Stimulated activated CD8-positive, alpha-beta memory T cell treated with anti-CD3 and anti-CD28 coated beads, Interleukin-15, amount 100 ng/mL, for 4 hours (primary cell): ENCODE data around the gene MBP.
"Not testable (repeated sequence)": the region's sequence is repeated elsewhere in the genome, so short reads cannot be mapped to it uniquely, and the experiment has no call there.

Experiments used
- DNase-seq, 2 donors: peaks; one replicate each; pipeline ENCODE4 v3.0.0-alpha.2; 2020; ENCODE audit warnings: low read depth in 2 of 2

MBP gene

GRCh38 chr18:76944346-76944745, 188.2 kb downstream of the MBP start:
- not testable (repeated sequence) for DNase-seq

GRCh38 chr18:76943542-76944339, 188.8 kb downstream of the MBP start:
- DNase-seq: no peak

DNA sequence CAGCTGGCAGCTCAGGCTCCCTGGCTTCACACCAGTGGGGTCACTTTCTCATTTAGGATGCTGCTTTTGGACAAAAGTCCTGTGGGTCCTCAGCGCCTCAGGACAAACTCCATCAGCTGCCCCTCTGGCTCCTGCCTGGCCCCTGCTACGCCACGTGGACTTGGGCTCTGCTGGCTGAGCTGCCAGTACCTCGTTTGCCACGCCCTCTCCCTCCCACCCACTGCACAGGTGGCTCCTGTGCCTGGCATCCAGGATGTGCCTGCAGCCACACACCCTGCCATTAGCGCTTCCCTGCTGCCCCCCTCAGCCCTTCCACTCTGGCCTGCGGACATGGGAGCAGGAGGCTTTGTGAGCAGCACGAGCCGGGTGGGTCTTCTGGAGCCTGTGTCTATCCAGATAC, 191.3 kb downstream of the MBP start:
- no peak for DNase-seq

DNA sequence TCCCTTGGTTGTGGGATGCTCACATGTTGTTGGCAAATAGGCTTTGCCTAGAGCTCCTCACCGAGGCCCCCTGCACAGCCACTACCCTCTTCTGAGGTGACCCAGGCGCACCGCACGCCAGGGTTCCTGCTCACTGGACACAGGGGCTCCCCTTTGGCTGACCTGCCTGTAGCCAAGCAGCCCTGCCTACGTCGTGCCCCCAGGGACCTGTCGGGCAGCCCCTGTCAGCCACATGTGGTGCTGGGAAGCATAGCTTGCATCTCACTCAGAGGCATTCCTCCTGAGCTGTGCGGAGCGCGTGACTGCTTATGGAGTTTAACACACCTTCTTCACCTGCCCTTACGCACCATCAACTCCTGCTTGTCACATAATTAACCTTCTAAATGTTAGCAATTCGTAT, 194.0 kb downstream of the MBP start:
- no peak for DNase-seq

- DNase-seq: no peak
Measured at GRCh38 chr18:76937597-76937996, 195.0 kb downstream of the MBP start.

- no peak for DNase-seq
Measured at GRCh38 chr18:76936877-76937276, 195.7 kb downstream of the MBP start.

DNA sequence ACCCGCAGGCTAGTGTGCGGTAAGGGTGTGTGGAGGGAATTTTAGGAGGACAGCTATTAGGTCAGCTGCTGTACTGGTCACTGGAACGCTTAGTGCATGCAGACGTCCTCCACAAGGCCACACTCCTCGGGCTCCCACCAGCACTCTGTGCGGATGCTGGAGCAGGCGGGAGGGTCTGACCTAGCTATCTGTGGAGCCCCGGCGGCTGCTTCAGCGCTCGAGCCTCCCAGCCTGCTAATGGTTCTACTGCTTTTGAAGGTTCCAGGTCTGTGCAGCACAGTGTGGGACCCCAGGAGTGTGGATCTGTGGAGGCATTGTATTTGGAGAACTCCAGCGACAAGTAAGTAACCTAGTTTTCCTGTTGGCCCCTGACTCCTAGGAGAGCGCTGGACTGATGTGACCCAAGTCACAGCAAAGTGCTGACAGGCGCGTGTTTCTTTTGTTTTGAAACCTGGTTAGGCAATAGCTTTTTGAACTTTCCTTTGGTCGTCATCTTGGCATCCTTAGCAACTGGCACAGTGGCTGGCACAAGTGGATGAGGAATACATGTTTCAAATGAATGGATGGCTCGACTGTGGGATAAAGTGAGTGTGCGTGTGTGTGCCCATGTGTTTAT, 196.8 kb downstream of the MBP start:
- DNase-seq: no peak

DNA sequence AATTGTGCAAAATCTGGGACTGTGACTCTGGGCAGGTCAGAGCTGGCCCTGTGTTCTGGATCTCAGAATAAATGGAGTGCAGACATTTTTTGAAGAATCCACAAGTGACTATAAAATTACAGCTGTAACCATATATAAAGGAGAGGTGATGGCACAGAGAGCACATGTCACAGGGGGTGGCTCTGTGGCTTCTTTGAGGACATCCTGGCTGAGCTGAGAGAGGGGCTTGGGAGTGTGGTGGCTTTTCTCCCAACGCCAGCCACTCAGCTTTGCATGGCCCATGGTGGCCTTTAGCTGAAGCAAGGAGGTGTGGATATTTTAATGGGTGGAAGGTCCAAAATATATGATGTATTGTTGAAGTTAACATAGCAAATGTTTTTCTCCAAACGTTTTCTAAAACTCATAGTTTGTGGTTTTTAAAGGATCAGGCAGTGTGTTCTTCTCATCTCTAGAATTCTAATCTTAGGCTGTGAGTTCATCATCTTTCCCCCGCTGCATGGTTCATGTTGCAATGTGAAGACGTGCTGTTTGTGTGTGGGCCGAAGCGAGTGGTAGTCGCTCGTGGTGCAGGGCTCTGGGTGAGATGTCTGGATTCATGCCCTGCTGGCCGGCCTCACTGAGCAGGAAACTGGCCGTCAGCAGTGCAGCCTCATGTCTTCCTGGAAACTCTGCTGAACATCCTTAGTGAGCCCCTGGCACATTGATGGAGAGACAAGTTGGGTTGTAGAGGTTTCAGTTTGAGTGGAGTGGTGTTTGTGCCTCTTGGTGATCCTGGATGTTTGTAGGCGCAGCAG, 200.4 kb downstream of the MBP start:
- DNase-seq: no peak

DNA sequence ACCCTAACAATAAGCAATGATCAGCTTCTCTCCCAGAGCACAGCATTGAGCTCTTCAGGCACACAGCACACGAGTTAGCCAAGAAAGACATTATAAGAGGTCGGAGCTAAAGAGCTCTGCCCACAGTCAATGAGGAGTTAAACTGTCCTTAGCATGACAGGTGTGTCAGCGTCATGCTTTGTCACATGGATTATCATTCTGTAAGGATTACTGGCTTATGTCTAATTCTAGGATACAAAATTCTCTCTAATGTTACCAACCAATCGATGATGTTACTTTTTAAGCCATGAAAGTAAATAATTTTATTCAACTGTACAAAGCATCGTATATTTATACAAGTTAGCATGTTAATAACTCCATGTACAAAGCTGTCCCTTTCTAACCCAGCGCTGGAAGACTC, 201.4 kb downstream of the MBP start:
- no peak for DNase-seq
